HG03432 (cell line): ENCODE measurements around the gene CIPC.

Source experiments
- ATAC-seq: cut with Tn5 transposase; IDR thresholded peaks from one replicate; pipeline ENCODE4 v1.9.1; 2021; ENCODE audit warnings: mild to moderate bottlenecking, moderate library complexity; ENCODE audit not compliant: unreplicated experiment

The CIPC gene

GRCh38 chr14:77099425-77100167 is 1.5 kb downstream of the CIPC start:
- ATAC-seq, result no peak

- no peak for ATAC-seq
Measured at GRCh38 chr14:77100961-77101360, 2.9 kb downstream of the CIPC start.

GRCh38 chr14:77102154-77102553 is 4.1 kb downstream of the CIPC start:
- ATAC-seq, result no peak

GRCh38 chr14:77103475-77103874 is 5.4 kb downstream of the CIPC start:
- no peak for ATAC-seq

- ATAC-seq, result no peak
Measured at GRCh38 chr14:77103951-77104350, 5.9 kb downstream of the CIPC start.

- no peak for ATAC-seq
Measured at GRCh38 chr14:77104393-77104792, 6.3 kb downstream of the CIPC start.

- no peak for ATAC-seq
Measured at GRCh38 chr14:77105145-77105939, 7.3 kb downstream of the CIPC start.

GRCh38 chr14:77106666-77107065 is 8.6 kb downstream of the CIPC start:
- no peak for ATAC-seq

- ATAC-seq, result no peak
Measured at GRCh38 chr14:77107228-77107627, 9.2 kb downstream of the CIPC start.

- no peak for ATAC-seq
Measured at GRCh38 chr14:77108753-77109152, 10.7 kb downstream of the CIPC start.

GRCh38 chr14:77109656-77110055 is 11.6 kb downstream of the CIPC start:
- ATAC-seq, result no peak

- no peak for ATAC-seq
Measured at GRCh38 chr14:77110286-77110685, 12.2 kb downstream of the CIPC start.

GRCh38 chr14:77111021-77111420 is 13.0 kb downstream of the CIPC start:
- ATAC-seq, result no peak

GRCh38 chr14:77113644-77114043 is 15.6 kb downstream of the CIPC start:
- ATAC-seq, result no peak

GRCh38 chr14:77114609-77115008 is 16.6 kb downstream of the CIPC start:
- ATAC-seq, result no peak

GRCh38 chr14:77116172-77116817 is 18.2 kb downstream of the CIPC start:
- no peak for ATAC-seq

- ATAC-seq, result no peak
Measured at GRCh38 chr14:77119851-77120250, 21.8 kb downstream of the CIPC start.

- ATAC-seq, result peak; percentile 86
Measured at GRCh38 chr14:77120771-77121743, 23.0 kb downstream of the CIPC start.

- ATAC-seq, result no peak
Measured at GRCh38 chr14:77122526-77123125, 24.6 kb downstream of the CIPC start.
